Ishikawa (cell line): ENCODE data around the gene SLC35A2.

Experiments used
- EGR1 ChIP-seq: IDR thresholded peaks from 2 replicates; pipeline ENCODE4 v1.6.1; 2012
- EP300 ChIP-seq: IDR thresholded peaks from 2 replicates; pipeline ENCODE4 v1.6.1; 2012; ENCODE audit warnings: borderline replicate concordance
- RAD21 ChIP-seq: IDR thresholded peaks from 2 replicates; pipeline ENCODE4 v1.6.1; 2012; ENCODE audit warnings: low read depth
- TCF12 ChIP-seq: IDR thresholded peaks from 2 replicates; pipeline ENCODE4 v1.6.1; 2012; ENCODE audit warnings: low read depth
- YY1 ChIP-seq: IDR thresholded peaks from 2 replicates; pipeline ENCODE4 v1.6.1; 2012; ENCODE audit warnings: low read depth
- ZBTB7A ChIP-seq: IDR thresholded peaks from 2 replicates; pipeline ENCODE4 v1.6.1; 2012; ENCODE audit warnings: low read depth
- TF ChIP-seq, protein P1 (sequence below): IDR thresholded peaks from 2 replicates; pipeline ENCODE4 v1.6.1; 2012
- TF ChIP-seq, protein P2 (sequence below): IDR thresholded peaks from 2 replicates; pipeline ENCODE4 v1.6.1; 2012

DNA sequence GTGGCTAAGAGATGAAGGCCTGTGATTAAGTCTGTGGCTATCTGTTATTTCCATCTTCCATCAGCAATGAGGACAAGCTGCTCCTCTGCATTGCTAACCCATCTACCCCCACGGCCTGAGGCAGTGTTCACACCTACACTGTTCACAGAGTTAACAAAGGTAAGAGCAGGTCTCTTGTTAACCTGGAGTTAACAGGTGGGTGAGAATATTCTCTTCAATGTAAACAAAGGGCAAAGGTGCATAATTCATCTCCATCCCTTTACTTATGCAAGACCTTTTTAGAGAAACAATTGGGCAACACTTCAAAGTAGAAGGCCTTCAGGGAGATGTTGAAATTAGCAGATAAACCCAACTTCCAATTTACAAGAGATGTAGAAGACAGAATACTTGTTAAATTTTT is 2.8 kb downstream of the SLC35A2 start:
- TF ChIP-seq EGR1 (no peak), RAD21 (no peak), EP300 (no peak), ZBTB7A (no peak), TCF12 (no peak), YY1 (no peak)
- TF ChIP-seq, protein P1, sequence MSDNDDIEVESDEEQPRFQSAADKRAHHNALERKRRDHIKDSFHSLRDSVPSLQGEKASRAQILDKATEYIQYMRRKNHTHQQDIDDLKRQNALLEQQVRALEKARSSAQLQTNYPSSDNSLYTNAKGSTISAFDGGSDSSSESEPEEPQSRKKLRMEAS: no peak
- TF ChIP-seq, protein P2, sequence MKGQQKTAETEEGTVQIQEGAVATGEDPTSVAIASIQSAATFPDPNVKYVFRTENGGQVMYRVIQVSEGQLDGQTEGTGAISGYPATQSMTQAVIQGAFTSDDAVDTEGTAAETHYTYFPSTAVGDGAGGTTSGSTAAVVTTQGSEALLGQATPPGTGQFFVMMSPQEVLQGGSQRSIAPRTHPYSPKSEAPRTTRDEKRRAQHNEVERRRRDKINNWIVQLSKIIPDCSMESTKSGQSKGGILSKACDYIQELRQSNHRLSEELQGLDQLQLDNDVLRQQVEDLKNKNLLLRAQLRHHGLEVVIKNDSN: no peak
